ENCODE measurements around the gene ZBTB8B.

DNA sequence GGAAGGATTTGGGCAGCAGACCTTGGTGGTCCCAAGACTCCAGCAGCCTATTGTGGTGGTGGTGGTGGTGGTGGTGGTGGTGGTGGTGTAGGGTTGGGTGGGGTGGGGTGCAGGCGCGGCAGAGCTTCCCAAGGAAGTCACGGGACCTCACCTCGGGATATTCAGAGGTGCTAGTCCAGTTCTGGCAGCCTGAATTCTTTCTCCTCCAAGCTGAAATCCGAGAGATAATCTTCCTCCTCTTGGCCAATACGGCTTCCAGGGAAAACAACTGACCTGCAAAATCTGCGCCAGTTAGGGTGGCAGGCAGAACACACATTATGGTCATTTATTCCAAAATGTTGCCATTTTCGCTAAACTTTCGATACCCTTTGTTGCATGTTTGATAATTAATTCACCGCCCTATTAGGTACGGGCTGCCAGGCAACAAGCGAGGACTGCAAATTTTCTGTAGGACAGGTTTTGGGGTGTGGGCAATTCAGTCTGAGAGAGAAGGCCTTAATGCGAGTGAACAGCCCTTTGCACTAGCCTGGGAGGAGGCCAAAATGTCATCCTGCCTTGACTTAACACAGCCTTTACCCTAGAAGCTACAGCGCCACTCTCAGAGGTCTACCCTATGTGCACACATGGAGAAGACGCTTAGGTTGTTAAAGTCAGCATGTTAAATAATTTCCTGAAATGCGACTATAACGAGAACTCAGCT is 37.5 kb upstream of the ZBTB8B start:
- no peak for TF ChIP-seq POLR2AphosphoS5 (IDR thresholded peaks at IDR 0.05)
- no peak for TF ChIP-seq CTCF (IDR thresholded peaks at IDR 0.05; ENCODE audit: poor library complexity, severe bottlenecking)
- no peak for TF ChIP-seq MXI1 (conservative IDR thresholded peaks at IDR 0.05; ENCODE audit: poor library complexity, severe bottlenecking)

Data from neural cell (in vitro differentiated cells).